HepG2 (cell line): ENCODE results near the gene FASLG.
"Not testable (repeated sequence)": the region's sequence is repeated elsewhere in the genome, so short reads cannot be mapped to it uniquely, and the experiment has no call there.

ENCODE experiments used
- RAD21 ChIP-seq: fragments of 450-650 bp; formaldehyde crosslinking; IDR thresholded peaks from 2 replicates; pipeline ENCODE4 v1.5.0; 2020; ENCODE audit warnings: mild to moderate bottlenecking
- SMAD1 ChIP-seq: sonication (generic); formaldehyde crosslinking; IDR thresholded peaks from 2 replicates; pipeline ENCODE4 v1.4.0; 2020; ENCODE audit warnings: missing genetic modification reagents, low read depth, mild to moderate bottlenecking, borderline replicate concordance
- TF ChIP-seq, protein P1 (sequence below): sonication (generic); formaldehyde crosslinking; IDR thresholded peaks from 2 replicates; pipeline ENCODE4 v1.8.0; 2022; ENCODE audit warnings: mild to moderate bottlenecking, missing genetic modification reagents, borderline replicate concordance

DNA sequence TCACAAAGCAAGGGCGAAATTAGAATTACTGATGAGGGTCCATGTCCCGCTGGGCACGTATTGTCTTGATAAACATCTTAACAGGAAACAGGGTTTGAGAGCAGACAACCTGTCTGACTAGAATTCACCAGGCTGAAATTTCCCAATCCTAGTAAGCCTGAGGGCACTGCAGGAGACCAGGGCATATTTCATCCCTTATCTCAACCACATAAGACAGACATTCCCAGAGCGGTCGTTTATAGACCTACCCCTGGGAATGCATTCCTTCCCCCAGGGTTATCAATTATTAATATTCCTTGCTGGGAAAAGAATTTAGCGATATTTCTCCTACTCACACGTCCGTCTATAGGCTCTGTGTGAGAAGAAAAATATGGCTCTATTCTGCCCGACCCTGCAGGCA is 38.3 kb upstream of the FASLG start:
- TF ChIP-seq, protein P1, sequence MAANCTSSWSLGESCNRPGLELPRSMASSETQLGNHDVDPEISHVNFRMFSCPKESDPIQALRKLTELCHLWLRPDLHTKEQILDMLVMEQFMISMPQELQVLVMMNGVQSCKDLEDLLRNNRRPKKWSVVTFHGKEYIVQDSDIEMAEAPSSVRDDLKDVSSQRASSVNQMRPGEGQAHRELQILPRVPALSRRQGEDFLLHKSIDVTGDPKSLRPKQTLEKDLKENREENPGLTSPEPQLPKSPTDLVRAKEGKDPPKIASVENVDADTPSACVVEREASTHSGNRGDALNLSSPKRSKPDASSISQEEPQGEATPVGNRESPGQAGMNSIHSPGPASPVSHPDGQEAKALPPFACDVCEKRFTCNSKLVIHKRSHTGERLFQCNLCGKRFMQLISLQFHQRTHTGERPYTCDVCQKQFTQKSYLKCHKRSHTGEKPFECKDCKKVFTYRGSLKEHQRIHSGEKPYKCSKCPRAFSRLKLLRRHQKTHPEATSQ (CRISPR knock-in tag) = not testable (repeated sequence)
- not testable (repeated sequence) for TF ChIP-seq SMAD1 (CRISPR knock-in tag); RAD21
